Activated CD4-positive, CD25-positive, alpha-beta regulatory T cell treated with anti-CD3 and anti-CD28 coated beads, Interleukin-2, amount 50 U/mL, for 24 hours (primary cell): ENCODE data around the gene ZNF552.
"Not testable (repeated sequence)": the region's sequence is repeated elsewhere in the genome, so short reads cannot be mapped to it uniquely, and the experiment has no call there.

ENCODE experiments used
- ATAC-seq, 2 donors: fragments of 150-1000 bp; cut with Tn5 transposase; one replicate each; pipeline ENCODE4 v1.10.0; 2021; ENCODE audit warnings: mild to moderate bottlenecking in 1 of 2, moderate library complexity in 1 of 2

Gene ZNF552

GRCh38 chr19:57814505-57815246 lies at the start of gene ZNF552:
TSS of gene ZNF552 (minus strand) at chr19:57814913. CDS start at chr19:57814743, 170 bp downstream.
- peak; percentile 84 to 86 for ATAC-seq

DNA sequence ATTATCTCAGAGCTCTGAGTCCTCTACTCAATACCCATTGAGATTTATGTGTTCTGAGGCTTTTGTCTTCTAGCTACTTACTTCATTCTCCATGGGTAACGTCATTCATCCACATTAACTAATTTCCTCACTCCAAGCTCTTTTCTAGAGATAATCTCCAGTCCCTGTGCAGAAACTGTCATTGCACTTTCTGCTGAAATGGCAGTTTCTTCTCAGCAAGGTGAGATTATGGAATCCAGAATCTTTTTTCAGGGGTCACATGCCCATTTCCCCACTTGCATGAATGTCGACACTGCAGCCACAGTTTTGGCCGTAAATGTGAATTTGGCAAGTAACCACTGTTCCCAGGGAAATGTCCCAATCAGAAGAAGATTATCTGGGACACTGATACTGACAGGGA lies 47.6 kb upstream of the ZNF552 start:
- ATAC-seq = not testable (repeated sequence)

DNA sequence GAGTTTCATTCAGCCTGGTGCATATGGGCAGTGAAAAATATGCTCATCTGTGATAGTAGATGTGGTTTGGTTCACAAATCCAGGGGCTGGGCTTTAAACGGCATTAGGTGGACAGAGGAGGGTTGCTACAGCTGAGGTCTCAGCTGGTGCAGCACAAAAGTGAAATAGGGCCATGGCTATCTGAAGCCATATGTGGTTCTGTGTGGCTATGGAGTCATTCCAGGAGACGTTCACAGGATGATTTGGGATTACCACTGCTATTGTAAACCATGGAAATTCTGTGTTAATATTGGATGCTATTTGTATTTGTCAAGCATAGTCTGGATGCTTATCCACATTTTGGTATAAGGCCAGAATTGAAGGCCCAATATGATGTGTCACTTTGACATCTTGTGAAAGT lies 39.4 kb upstream of the ZNF552 start:
- ATAC-seq = not testable (repeated sequence)

GRCh38 chr19:57851812-57852603 lies 37.3 kb upstream of the ZNF552 start:
- ATAC-seq = not testable (repeated sequence)

DNA sequence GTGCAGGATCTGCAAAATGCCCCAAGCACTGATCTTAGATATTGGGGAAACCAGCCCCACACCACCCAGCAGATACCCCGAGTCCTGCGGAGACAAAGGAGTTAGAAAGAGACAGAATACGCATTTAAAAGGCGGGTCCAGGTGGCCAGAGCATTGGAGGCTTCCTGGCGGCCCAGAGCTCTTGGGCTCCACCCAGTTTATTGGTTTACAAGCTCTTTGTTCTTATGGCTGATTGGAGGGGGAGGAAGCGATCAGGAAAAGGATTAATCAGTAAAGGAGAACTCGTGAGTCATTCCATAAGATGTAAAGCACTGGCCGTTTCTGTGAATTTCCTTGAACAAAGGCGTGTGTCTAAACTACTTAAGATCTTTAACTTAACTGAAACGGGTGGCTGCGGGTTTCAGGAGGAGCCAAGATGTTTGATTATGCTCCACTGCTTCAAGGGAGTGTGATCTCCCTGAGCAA lies 35.9 kb upstream of the ZNF552 start:
- ATAC-seq = no peak

GRCh38 chr19:57849666-57850473 lies 35.2 kb upstream of the ZNF552 start, which contains the start of gene ZNF587:
TSS of gene ZNF587 (plus strand) at chr19:57849859. CDS start at chr19:57850039, 180 bp downstream.
- peak; percentile 100 for ATAC-seq

GRCh38 chr19:57849162-57849665 lies 34.5 kb upstream of the ZNF552 start:
- not testable (repeated sequence) for ATAC-seq

DNA sequence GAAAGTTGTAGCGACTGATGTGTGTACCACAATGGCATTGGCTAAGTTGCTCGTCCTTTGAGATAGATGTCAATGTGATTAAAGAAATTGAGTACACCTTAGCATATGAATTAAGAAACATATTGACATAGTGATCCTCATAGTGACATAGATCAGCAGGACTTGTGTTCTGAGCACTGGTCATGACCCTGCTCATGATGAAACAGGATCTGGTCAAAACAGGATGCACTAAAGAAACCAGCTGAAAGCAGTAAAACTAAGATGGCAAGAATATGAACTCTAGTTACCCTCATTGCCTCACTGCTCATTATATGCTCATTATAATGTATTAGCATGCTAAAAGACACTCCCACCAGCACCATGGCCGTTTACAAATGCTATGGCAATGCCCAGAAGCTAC lies 32.5 kb upstream of the ZNF552 start:
- not testable (repeated sequence) for ATAC-seq

- ATAC-seq = no peak
These were observed 26.5 kb upstream of the ZNF552 start for GRCh38 chr19:57841122-57841763.

GRCh38 chr19:57838622-57839191 lies 24.0 kb upstream of the ZNF552 start:
- ATAC-seq = not testable (repeated sequence)

GRCh38 chr19:57836991-57837390 lies 22.3 kb upstream of the ZNF552 start:
- not testable (repeated sequence) for ATAC-seq

DNA sequence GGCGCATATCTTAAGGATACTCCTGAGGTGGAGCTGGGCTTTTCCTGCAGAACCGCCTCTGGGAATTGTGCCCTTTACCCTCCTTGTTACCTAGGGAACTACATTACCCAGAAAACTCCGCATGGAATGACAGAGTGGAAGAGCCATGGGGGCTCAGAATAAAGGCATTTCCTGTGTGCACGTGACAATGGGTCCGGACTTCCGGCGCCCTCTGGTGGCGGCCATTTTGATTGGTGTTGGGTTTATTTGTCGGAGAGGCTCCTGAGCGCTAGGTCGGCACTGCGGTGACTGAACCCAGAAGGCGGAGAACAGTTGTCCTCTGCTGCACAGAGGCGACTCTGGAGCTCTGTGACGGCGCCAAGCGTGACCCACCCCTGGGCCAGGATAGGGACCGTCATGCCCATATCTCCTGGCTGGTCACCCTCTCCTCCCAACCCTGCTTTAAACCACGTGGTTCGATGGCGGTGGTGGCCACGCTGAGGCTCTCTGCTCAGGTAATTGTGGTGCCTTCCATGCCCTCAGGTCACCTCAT lies 15.4 kb upstream of the ZNF552 start, which contains the start of gene ZNF587B:
Gene ZNF587B, plus strand, starts transcription at position 229 of the 532 bp plus-strand sequence. Its CDS starts 230 bp downstream, at position 459.
- ATAC-seq = no peak

GRCh38 chr19:57829316-57829715 lies 14.6 kb upstream of the ZNF552 start:
- ATAC-seq = no peak

DNA sequence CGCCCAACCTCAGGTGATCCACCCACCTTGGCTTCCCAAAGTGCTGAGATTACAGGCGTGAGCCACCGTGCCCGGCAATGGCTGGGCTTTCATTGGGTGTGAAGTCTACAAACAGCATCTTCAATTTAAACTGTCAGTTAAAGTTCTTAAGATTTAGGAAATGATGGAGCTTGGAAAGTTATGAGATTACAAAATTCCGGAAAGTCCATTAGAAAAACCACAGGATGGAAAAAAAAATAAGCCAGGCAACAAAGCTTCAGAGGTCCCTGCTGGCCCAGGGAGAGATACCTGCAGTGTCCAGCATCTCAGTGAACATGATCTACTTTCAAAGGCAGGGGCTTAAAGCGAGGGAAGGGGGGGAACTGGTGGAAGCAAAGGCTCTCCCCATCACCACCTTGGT lies 10.8 kb upstream of the ZNF552 start:
- ATAC-seq = no peak

DNA sequence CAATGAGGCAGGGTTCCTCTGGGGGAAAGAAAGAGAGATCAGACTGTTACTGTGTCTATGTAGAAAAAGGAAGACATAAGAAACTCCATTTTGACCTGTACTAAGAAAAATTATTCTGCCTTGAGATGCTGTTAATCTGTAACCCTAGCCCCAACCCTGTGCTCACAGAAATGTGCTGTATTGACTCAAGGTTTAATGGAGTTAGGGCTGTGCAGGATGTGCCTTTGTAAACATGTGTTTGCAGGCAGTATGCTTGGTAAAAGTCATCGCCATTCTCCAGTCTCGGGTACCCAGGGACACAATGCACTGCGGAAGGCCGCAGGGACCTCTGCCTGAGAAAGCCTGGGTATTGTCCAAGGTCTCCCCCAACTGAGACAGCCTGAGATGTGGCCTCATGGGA lies 8.9 kb upstream of the ZNF552 start:
- not testable (repeated sequence) for ATAC-seq

DNA sequence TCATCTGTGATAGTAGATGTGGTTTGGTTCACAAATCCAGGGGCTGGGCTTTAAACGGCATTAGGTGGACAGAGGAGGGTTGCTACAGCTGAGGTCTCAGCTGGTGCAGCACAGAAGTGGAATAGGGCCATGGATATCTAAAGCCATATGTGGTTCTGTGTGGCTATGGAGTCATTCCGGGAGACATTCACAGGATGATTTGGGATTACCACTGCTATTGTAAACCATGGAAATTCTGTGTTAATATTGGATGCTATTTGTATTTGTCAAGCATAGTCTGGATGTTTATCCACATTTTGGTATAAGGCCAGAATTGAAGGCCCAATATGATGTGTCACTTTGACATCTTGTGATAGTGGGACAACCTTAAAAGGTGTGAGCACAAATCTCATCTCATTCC lies 8.4 kb upstream of the ZNF552 start:
- not testable (repeated sequence) for ATAC-seq

DNA sequence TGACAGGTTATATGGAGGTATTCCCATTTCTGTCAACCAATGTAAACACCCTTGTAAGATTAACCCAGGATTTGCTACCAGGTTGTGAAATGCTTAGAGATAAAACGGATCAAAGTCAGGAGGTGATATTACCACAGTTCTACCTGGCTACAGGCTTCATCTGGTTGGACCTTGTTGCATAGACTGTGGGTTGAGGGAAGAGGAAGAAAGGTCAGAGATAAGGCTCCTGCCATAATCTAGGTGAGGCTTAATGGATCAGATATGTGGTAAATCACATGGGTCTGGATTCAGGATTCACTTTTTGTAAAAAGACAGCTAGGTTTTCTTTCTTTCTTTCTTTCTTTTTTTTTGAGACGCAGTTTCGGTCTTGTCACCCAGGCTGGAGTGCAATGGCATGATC lies 6.8 kb upstream of the ZNF552 start:
- not testable (repeated sequence) for ATAC-seq

DNA sequence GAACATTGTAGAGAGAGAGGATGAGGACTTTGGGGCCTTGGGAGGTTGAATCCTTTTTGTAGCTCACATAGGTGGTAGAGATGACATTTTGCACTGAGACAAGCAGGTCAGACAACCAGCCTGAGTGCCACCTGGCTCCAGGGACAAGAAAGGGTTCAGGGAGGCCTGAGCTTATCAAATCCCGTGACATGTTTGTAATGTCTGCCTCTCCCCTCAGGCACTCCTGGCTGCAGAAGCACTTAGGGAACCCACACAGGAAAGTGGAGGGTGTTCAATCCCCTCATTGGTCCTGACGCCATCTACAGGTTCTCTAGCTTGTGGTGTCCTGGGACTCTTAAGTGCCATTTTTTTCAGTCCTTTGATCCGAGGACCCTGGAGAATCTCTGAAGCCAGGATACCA lies 6.4 kb upstream of the ZNF552 start:
- not testable (repeated sequence) for ATAC-seq

DNA sequence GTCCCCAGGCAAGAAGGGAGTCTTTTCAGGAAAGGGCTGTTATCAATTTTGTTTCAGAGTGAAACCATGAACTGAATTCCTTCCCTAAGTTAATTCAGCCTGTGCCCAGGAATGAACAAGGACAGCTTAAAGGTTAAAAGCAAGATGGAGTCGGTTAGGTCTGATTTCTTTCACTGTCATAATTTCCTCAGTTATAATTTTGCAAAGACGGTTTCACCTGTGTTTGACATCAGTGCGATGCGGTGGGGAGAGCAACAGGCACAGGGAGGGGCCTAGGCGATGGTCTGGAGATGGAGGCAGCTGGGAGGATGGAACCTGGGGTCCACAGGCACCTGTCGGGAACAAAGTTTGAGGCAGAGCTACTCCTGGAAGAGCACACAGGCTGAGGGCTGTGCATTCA lies 5.9 kb upstream of the ZNF552 start:
- ATAC-seq = no peak

DNA sequence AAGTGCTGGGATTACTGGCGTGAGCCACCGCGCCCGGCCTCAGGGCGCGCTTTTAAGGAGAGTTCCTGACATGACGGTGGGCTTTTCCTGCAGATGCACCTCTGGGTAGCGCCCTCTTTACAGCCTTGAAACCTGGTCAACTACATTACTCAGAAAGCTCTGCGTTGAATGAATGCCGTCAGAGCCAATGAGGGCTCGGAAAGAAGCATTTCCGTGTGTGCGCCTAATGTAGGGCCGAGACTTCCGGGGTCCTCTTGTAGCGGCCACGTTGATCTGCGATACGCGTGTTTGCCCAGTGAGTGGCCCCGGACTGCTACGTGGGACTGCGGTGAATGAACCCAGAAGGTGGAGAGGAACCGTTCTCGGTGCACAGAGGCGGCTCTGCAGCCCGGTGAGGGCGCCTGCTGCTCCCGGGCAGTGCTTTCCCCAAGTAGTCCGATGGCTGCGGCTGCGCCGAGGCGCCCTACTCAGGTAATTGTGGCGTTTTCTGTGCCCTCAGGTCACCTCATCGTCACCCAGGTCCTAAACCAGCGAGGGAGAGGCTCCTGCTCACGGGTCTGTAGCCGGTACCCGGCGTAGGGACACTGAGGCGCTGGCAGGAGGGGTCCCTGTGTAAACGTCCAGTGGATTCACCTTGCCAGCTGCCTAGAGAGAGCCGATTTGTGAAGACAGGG lies 4.9 kb upstream of the ZNF552 start:
- ATAC-seq = peak; percentile 91 to 92

- ATAC-seq = no peak
These were observed 3.7 kb upstream of the ZNF552 start for GRCh38 chr19:57818378-57818777.
